HCT116 (cell line): ENCODE data around the gene MBD3L1.

Experiments
- EZH2 ChIP-seq: fragments of 200-600 bp; sonication (generic); IDR thresholded peaks from 2 replicates; pipeline ENCODE4 v1.6.1; 2017; ENCODE audit warnings: antibody characterized with exemption, mixed run types
- EZH2phosphoT487 ChIP-seq: fragments of 200-600 bp; IDR thresholded peaks from 2 replicates; pipeline ENCODE4 v1.6.1; 2018; ENCODE audit warnings: antibody characterized with exemption, borderline replicate concordance
- MAX ChIP-seq: IDR thresholded peaks from 2 replicates; pipeline ENCODE4 v1.6.1; 2012
- POLR2A ChIP-seq: IDR thresholded peaks from 2 replicates; pipeline ENCODE4 v1.7.0; 2011; ENCODE audit warnings: borderline replicate concordance; ENCODE audit not compliant: insufficient read depth, insufficient read length; ENCODE audit errors: extremely low read depth
- POLR2AphosphoS5 ChIP-seq: IDR thresholded peaks from 2 replicates; pipeline ENCODE4 v1.6.1; 2011; ENCODE audit warnings: mild to moderate bottlenecking, low read depth, low read length, moderate library complexity
- RAD21 ChIP-seq: IDR thresholded peaks from 2 replicates; pipeline ENCODE4 v1.6.1; 2012; ENCODE audit warnings: low read depth, mild to moderate bottlenecking
- SIN3A ChIP-seq: IDR thresholded peaks from 2 replicates; pipeline ENCODE4 v1.6.1; 2012; ENCODE audit warnings: low read depth
- ZNF274 ChIP-seq: fragments of 200-500 bp; sonication (Bioruptor generic); IDR thresholded peaks from 2 replicates; pipeline ENCODE4 v1.6.1; 2014; ENCODE audit warnings: mild to moderate bottlenecking, low read depth, low read length, inconsistent platforms
- TF ChIP-seq, protein P1 (sequence below): IDR thresholded peaks from 2 replicates; pipeline ENCODE4 v1.6.1; 2012; ENCODE audit warnings: low read depth
- TF ChIP-seq, protein P2 (sequence below), 3 experiments: fragments of 200-600 bp in 1 of 3; sonication (generic) in 1 of 3; IDR thresholded peaks in 2 of 3; conservative IDR thresholded peaks in 1 of 3; 2 replicates each; pipeline ENCODE4 v1.5.1; 2012 to 2017; ENCODE audit warnings: low read depth in 2 of 3, low read length in 2 of 3, antibody characterized with exemption in 1 of 3, borderline replicate concordance in 1 of 3, control low read depth in 1 of 3, mild to moderate bottlenecking in 1 of 3, mixed read lengths in 1 of 3, mixed run types in 1 of 3, moderate library complexity in 1 of 3; ENCODE audit not compliant: insufficient read depth in 1 of 3

GRCh38 chr19:8846819-8847218 is 14.6 kb downstream of the MBD3L1 start:
- no peak for TF ChIP-seq POLR2A
- no peak for TF ChIP-seq EZH2phosphoT487
- TF ChIP-seq EZH2, result no peak
- no peak for TF ChIP-seq SIN3A
- no peak for TF ChIP-seq RAD21
- TF ChIP-seq, protein P1, sequence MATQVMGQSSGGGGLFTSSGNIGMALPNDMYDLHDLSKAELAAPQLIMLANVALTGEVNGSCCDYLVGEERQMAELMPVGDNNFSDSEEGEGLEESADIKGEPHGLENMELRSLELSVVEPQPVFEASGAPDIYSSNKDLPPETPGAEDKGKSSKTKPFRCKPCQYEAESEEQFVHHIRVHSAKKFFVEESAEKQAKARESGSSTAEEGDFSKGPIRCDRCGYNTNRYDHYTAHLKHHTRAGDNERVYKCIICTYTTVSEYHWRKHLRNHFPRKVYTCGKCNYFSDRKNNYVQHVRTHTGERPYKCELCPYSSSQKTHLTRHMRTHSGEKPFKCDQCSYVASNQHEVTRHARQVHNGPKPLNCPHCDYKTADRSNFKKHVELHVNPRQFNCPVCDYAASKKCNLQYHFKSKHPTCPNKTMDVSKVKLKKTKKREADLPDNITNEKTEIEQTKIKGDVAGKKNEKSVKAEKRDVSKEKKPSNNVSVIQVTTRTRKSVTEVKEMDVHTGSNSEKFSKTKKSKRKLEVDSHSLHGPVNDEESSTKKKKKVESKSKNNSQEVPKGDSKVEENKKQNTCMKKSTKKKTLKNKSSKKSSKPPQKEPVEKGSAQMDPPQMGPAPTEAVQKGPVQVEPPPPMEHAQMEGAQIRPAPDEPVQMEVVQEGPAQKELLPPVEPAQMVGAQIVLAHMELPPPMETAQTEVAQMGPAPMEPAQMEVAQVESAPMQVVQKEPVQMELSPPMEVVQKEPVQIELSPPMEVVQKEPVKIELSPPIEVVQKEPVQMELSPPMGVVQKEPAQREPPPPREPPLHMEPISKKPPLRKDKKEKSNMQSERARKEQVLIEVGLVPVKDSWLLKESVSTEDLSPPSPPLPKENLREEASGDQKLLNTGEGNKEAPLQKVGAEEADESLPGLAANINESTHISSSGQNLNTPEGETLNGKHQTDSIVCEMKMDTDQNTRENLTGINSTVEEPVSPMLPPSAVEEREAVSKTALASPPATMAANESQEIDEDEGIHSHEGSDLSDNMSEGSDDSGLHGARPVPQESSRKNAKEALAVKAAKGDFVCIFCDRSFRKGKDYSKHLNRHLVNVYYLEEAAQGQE, result no peak
- TF ChIP-seq, protein P2, sequence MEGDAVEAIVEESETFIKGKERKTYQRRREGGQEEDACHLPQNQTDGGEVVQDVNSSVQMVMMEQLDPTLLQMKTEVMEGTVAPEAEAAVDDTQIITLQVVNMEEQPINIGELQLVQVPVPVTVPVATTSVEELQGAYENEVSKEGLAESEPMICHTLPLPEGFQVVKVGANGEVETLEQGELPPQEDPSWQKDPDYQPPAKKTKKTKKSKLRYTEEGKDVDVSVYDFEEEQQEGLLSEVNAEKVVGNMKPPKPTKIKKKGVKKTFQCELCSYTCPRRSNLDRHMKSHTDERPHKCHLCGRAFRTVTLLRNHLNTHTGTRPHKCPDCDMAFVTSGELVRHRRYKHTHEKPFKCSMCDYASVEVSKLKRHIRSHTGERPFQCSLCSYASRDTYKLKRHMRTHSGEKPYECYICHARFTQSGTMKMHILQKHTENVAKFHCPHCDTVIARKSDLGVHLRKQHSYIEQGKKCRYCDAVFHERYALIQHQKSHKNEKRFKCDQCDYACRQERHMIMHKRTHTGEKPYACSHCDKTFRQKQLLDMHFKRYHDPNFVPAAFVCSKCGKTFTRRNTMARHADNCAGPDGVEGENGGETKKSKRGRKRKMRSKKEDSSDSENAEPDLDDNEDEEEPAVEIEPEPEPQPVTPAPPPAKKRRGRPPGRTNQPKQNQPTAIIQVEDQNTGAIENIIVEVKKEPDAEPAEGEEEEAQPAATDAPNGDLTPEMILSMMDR (IDR thresholded peaks at IDR 0.05 in 2 of 3, conservative IDR thresholded peaks at IDR 0.05 in 1 of 3; ENCODE audit: borderline replicate concordance in 1 of 3, insufficient read depth in 1 of 3, low read depth in 2 of 3, low read length in 2 of 3), result no peak
- no peak for TF ChIP-seq POLR2AphosphoS5
- no peak for TF ChIP-seq MAX
- no peak for TF ChIP-seq ZNF274
